WERI-Rb-1 (cell line): ENCODE data around the gene FRAS1.

Experiments
- DNase-seq: peaks from one replicate; pipeline ENCODE4 v3.0.0-alpha.2; 2020
- H3K27ac ChIP-seq: fragments of 250-450 bp; sonication (Bioruptor Pico); 2 replicates; pipeline ENCODE4 v1.5.1; 2020; ENCODE audit warnings: mild to moderate bottlenecking, moderate library complexity
- H3K27me3 ChIP-seq: fragments of 250-450 bp; sonication (Bioruptor Pico); 2 replicates; pipeline ENCODE4 v1.5.1; 2021; ENCODE audit warnings: mild to moderate bottlenecking, low read depth, moderate library complexity; ENCODE audit not compliant: insufficient read depth, severe bottlenecking
- H3K36me3 ChIP-seq: fragments of 250-450 bp; sonication (Bioruptor Pico); 2 replicates; pipeline ENCODE4 v1.5.1; 2020; ENCODE audit warnings: mild to moderate bottlenecking, moderate library complexity
- H3K4me3 ChIP-seq: 2 replicates; pipeline ENCODE4 v1.5.1; 2011; ENCODE audit warnings: low read depth, mild to moderate bottlenecking, control low read depth, low read length
- H3K9me3 ChIP-seq: fragments of 250-450 bp; sonication (Bioruptor Pico); 2 replicates; pipeline ENCODE4 v1.5.1; 2021; ENCODE audit warnings: mild to moderate bottlenecking, moderate library complexity; ENCODE audit not compliant: severe bottlenecking
- TF ChIP-seq, protein P1 (sequence below): IDR thresholded peaks from 2 replicates; pipeline ENCODE4 v1.5.1; 2011; ENCODE audit warnings: low read depth, mild to moderate bottlenecking, control low read depth, inconsistent platforms, low read length

The FRAS1 gene

DNA sequence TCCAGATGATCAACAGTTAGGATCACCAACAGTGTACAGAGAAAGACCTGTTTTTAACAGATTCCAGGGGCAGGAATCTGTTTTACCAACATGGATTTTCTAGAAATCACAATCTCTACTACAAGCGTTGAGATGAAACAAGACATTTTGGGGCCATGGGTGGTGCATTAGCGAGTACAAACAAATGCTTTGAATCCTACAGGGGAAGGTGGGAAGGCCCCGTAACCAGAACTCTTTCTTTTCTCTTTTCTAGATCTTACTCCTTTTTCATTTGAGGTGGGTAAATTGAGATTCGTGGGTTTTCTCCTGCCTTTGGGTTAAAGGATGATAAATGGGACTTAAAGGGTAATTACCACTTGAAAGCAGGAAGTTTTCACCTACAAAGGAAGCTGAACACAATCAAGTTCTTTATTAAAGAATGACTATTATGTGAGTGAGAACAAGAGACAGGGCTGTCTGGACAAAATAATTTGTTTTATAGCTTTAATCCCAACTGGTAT is 304.5 kb downstream of the FRAS1 start:
- Histone ChIP-seq H3K27ac (no peak overlapping the region), H3K27me3 (peaks cover 3% of the 10 kb centered on the region), H3K36me3 (no peaks in the 10 kb centered on the region), H3K9me3 (no peaks in the 10 kb centered on the region), H3K4me3 (no peak overlapping the region)
- TF ChIP-seq, protein P1, sequence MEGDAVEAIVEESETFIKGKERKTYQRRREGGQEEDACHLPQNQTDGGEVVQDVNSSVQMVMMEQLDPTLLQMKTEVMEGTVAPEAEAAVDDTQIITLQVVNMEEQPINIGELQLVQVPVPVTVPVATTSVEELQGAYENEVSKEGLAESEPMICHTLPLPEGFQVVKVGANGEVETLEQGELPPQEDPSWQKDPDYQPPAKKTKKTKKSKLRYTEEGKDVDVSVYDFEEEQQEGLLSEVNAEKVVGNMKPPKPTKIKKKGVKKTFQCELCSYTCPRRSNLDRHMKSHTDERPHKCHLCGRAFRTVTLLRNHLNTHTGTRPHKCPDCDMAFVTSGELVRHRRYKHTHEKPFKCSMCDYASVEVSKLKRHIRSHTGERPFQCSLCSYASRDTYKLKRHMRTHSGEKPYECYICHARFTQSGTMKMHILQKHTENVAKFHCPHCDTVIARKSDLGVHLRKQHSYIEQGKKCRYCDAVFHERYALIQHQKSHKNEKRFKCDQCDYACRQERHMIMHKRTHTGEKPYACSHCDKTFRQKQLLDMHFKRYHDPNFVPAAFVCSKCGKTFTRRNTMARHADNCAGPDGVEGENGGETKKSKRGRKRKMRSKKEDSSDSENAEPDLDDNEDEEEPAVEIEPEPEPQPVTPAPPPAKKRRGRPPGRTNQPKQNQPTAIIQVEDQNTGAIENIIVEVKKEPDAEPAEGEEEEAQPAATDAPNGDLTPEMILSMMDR = no peak
- no peak for DNase-seq

DNA sequence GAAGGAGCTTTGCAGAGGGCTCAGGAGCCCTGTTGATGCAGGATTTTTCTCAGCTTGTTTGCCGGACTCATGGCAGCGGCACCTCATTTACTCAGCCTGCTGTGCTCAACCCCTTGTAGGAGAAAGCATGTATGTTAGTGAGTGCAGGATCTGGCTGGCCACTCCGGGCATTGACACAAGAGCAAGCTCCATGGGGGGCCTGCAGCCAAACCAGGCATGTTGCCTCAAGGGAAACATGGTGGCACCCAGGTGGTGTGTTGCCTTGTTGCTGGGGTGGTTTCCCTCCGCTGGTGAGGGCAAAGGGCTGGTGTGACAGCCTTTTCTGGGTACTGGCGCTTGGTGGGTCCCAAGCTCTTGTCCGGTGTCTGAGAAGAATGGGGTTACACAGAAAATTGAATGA is 305.2 kb downstream of the FRAS1 start:
- TF ChIP-seq, protein P1 = no peak
- no peak overlapping the region for H3K4me3 ChIP-seq
- peaks cover 3% of the 10 kb centered on the region for H3K27me3 ChIP-seq
- H3K9me3 ChIP-seq = no peaks in the 10 kb centered on the region
- DNase-seq = no peak
- no peak overlapping the region for H3K27ac ChIP-seq
- H3K36me3 ChIP-seq = no peaks in the 10 kb centered on the region

DNA sequence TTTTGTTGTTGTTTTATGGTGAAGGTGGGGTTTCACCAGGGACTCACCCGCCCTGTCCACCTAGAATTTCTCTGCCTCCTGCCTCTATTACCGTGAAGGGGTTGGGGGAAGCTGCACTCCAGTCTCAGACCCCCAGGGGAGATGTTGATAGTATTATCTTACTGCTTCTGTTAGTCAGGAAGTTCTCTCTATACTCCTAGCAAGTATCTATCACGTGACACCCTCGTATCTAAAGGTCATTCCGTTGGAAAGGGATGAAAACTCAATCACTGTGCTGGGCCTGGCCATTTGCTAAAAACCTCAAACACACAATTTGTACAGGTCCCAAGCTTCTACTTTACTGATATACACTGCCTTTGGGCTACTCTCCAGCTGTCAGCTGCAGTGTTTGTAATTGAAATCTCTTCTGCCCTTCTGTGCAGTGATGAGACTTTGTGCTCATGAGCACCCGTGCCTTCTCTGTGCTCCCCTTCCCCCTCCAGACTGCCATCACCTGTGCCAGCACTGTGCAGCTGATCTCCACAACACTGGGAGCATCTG is 306.0 kb downstream of the FRAS1 start:
- Histone ChIP-seq H3K4me3 (no peak overlapping the region), H3K27ac (no peak overlapping the region), H3K9me3 (no peaks in the 10 kb centered on the region), H3K36me3 (no peaks in the 10 kb centered on the region), H3K27me3 (peaks cover 3% of the 10 kb centered on the region)
- TF ChIP-seq, protein P1 = no peak
- DNase-seq = no peak

DNA sequence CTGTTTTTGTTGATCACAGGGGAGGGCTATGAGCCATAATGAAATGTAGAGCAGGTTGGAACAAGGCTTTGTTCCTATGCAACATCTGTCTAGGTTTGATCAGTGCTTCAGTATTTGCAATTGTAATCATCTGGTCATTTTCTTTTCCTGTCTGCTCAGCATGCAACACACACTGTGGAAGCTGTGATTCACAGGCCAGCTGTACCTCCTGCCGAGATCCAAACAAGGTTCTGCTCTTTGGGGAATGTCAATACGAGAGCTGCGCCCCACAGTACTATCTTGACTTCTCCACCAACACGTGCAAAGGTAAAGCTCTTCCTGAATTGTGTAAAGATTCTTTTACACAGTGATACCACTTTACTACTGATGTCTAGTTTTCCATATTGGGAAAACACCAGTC is 312.6 kb downstream of the FRAS1 start:
- no peaks in the 10 kb centered on the region for H3K9me3 ChIP-seq
- H3K27ac ChIP-seq = no peak overlapping the region
- H3K4me3 ChIP-seq = no peak overlapping the region
- no peak for DNase-seq
- H3K36me3 ChIP-seq = no peaks in the 10 kb centered on the region
- TF ChIP-seq, protein P1 = no peak
- H3K27me3 ChIP-seq = no peaks in the 10 kb centered on the region

DNA sequence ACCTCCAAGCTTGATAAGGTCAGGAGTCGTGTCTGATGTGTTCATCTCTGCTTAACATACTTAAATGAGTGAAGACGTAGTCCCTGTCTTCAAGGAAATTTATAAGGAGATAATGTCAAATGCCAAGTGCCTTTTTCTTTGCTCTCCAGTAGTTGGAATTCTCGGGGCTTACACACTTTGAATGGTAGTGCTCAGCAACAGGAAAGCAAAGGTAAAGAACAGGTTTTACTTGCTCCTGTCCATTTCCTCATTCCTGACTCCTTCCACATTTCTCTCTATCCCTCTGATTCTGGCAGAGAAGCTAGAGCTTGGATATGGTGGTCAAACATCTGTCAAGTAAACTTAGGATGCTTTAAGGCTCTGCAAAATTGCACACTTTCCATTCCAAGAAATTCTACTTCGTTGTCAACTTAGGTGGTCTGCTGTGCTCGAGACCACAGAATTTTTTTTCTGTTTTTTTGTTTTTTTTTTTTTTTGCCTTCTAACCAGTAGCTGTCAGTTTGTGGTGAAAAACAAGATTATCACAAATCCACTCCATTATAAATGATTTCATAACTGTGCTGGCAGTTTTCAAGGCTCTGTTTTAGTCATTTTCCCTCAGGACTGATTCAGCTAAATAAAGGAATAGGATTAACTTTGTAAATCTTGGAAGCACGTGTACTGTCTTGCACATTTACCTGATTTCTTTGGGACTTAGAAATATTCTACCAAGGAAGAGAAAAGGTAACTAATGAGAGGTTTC is 313.7 kb downstream of the FRAS1 start:
- H3K27ac ChIP-seq = no peak overlapping the region
- no peaks in the 10 kb centered on the region for H3K36me3 ChIP-seq
- no peak overlapping the region for H3K4me3 ChIP-seq

More for the DNA sequence above, 313.7 kb downstream of the FRAS1 start:
- Histone ChIP-seq H3K9me3 (no peaks in the 10 kb centered on the region), H3K27me3 (peaks cover 6% of the 10 kb centered on the region)
- no peak for DNase-seq
- TF ChIP-seq, protein P1 = no peak
